GM12864 (cell line): ENCODE measurements around the gene SLC44A1.

Experiments
- DNase-seq: peaks from one replicate; pipeline ENCODE4 v3.0.0-alpha.2; 2011; ENCODE audit warnings: low read depth
- H3K4me3 ChIP-seq: 2 replicates; pipeline ENCODE4 v1.5.1; 2011; ENCODE audit warnings: mild to moderate bottlenecking, low read depth, low read length, control low read depth
- TF ChIP-seq, protein P1 (sequence below): IDR thresholded peaks from 2 replicates; pipeline ENCODE4 v1.5.1; 2011; ENCODE audit warnings: low read depth, mild to moderate bottlenecking, moderate library complexity, low read length, control low read depth, inconsistent platforms; ENCODE audit errors: missing control alignments

Gene SLC44A1

DNA sequence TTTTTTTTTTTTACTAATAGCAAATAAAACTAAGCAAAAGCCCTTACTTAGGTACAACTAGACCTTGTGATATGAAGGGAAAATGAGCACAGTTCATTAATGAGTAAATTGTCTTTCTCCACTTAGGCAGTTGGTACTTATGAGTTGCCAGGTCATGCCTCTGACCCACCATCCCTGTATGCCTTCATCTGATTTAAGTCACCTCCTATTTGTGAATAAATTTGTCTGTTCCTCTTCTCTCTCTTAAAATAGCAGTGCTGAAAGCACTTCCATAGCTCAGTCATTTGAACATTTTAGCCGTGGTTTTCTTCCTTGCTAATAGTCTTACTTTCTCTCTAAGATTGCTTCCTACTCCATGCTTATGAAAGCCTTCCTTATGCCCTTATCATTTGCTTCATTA, 61.4 kb downstream of the SLC44A1 start:
- H3K4me3 ChIP-seq = no peak overlapping the region
- DNase-seq = no peak
- TF ChIP-seq, protein P1, sequence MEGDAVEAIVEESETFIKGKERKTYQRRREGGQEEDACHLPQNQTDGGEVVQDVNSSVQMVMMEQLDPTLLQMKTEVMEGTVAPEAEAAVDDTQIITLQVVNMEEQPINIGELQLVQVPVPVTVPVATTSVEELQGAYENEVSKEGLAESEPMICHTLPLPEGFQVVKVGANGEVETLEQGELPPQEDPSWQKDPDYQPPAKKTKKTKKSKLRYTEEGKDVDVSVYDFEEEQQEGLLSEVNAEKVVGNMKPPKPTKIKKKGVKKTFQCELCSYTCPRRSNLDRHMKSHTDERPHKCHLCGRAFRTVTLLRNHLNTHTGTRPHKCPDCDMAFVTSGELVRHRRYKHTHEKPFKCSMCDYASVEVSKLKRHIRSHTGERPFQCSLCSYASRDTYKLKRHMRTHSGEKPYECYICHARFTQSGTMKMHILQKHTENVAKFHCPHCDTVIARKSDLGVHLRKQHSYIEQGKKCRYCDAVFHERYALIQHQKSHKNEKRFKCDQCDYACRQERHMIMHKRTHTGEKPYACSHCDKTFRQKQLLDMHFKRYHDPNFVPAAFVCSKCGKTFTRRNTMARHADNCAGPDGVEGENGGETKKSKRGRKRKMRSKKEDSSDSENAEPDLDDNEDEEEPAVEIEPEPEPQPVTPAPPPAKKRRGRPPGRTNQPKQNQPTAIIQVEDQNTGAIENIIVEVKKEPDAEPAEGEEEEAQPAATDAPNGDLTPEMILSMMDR = no peak

DNA sequence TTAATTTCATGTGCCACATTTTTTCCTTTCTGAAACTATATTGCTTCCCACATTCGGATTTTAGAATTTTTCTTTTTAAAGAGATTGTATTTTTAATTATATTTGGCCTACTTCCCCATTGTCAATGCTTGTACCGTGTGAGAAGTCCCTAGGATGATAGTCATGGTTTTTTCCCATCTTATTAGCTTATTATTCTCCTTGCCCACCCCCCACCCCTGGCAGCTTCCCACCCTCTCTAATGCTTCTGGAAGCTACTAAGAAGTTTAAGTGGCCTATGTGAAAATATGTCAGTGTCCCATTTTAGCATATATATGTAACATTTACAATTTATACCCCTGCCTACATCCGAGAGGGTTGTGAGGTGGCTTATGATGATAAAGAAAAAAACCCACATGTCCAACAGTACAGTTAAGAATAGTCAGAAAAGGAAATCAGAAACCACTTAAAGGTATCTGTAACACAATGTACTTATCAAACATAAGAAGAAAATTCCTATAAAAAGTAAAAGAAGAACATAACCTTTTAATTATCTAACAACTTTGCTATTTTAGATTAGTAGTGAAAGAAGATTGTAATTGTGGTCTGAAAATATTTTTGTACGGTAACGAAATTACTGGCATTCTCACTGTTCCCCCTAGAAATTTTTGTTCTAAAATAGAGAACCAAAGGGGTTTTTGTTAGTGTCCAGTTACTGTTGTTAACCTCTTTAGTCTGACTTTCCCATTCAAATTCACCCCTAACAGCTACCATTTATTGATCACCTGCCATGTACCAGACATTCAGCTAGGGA, 62.1 kb downstream of the SLC44A1 start:
- no peak overlapping the region for H3K4me3 ChIP-seq
- TF ChIP-seq, protein P1 = no peak
- DNase-seq = no peak

DNA sequence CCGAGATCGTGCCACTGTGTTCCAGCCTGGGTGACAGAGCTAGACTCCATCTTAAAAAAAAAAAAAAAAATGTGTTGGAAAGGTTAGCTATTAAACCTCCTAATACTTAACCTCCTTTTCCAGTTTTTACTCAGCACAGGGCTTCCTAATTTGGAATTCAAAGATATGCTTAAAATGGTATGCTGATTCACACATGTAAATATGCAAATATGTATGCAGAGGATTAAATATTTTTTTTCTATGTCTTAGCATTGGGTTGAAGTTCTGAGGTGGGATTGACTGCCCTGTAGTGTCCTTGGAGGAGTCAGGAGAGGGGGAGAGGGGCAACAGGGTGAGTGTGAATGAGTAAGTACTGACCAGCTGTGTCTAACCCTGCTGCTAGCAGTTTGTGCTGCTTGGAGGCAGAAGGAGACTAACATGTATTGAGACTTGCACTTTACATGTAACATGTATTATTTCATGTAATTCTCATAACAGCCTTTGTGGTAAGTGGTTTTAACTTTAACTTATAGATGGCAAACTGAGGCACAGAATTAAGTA, 63.2 kb downstream of the SLC44A1 start:
- TF ChIP-seq, protein P1 = no peak
- DNase-seq = no peak
- no peak overlapping the region for H3K4me3 ChIP-seq

DNA sequence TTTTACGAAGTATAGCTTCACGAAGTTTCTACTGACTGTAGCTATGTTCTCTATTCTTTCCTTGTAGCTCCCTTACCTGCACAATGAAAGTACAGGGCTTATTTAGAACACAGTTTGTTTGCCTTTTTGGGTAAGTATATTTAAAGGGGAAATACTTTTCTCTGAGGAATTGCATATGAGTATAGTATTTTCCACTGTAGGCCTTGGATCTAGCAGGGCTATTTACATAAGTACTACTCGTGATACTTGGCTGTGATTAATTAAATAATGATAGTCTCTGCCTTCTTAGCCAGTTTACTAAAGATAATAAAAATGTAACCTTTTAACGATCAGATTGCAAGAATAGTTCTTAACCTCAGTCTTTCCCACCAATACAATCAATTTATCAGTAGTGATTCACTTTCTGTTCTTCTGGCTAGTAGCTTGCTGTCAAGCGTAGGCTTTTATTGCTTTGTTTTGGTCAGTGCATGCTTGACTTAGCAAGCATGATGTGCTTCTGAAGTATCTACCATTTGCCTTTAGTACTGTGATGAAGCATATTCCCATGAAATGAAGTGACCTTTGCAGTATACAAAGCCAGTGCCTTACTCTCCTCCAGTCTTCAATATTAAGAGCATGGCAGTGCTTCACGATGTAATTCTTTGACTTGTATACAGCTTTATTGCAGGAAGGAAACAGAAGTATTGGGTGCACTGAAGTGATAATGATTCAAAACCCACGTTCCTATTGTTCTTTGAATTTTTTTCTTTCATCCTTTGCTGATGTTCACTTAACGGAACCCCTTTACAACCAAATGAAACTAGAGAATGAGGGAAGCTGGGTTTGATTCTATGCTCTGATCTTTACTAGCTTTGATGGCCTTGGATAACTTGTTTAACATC, 64.2 kb downstream of the SLC44A1 start:
- H3K4me3 ChIP-seq = no peak overlapping the region
- DNase-seq = no peak
- TF ChIP-seq, protein P1 = no peak

DNA sequence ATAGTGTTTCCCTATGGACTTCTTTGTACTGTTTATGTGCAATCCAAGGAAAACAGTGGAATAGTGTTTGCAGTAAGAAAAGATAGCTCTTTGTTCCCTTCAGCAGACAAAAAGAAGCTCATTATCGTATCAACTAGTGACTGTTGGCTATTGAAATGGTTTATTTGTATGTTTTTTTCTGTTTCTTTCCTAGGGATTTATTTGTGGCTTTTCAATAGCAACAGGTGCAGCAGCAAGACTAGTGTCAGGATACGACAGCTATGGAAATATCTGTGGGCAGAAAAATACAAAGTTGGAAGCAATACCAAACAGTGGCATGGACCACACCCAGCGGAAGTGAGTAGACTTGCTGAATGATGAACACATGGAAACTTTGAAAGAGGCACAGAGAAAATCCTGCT, 65.1 kb downstream of the SLC44A1 start:
- H3K4me3 ChIP-seq = no peak overlapping the region
- TF ChIP-seq, protein P1 = no peak
- no peak for DNase-seq

DNA sequence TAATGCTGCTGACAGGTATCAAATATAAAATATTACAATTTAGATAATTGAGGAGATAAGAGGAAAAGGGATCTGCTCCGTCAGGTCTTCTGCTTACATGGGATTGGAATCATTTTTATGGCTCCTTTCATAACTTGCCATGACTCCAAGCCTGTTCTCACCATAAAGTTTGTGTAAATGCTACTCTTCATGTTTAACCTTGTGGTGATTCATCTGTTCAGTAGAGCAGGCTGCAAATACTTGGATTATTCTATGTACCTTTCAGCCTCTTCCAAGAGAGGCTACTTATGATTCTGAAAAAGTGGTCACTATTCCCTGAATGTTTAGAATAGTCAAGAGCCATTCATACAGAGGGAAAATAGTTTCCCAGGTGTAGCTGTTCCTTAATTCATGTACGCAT, 66.9 kb downstream of the SLC44A1 start:
- TF ChIP-seq, protein P1 = no peak
- DNase-seq = no peak
- H3K4me3 ChIP-seq = no peak overlapping the region
